ENCODE measurements around the gene GFY. TPM values are rescaled to one million over a fixed set of nuclear protein-coding genes. Genes with fewer than 3 reads are reported as not detected.

GFY gene
- total and polyA plus RNA-seq, 9 of the 15 experiments (the other 6 are each of a cell fraction or from before 2014, with no cell fraction given) = 0.06 to 0.40 (median 0.19) TPM; not detected in 3

DNA sequence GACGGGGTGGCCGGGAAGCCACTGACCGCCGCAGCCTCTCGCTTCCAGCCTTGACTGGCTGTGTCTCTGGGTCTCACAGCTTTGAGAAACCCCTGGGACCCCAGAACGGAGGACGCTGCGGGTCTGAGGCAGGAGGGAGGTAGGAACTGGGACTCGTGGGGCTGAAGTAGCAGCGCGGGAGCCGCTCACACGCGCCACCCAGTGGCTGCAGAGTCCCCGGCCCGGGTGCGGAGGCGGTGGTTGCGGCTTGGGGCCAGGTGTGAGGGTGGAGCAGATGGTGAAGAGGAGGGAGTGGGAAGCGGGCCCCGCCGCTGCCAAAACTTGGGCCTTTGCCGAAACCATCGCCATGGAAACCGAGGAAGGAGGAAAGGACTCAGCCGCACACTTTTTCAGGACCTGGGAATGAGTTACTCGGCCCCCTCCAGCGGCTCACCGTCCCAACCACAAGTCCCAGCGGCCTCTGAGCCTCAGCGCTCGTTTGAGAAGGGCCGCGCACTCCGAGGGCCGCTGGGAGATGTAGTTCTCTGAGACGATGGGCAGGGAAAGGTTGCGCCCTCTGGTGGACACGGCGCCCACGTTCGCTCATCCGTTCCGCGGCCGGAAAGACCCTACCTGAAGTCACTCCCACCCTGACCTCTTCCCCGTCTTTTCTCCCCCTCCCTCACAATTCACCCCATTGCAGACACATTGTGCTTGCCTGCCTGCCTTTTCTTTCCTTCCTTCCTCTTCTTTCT is 18.3 kb downstream of the GFY start (continued):
- TF ChIP-seq, protein P1, sequence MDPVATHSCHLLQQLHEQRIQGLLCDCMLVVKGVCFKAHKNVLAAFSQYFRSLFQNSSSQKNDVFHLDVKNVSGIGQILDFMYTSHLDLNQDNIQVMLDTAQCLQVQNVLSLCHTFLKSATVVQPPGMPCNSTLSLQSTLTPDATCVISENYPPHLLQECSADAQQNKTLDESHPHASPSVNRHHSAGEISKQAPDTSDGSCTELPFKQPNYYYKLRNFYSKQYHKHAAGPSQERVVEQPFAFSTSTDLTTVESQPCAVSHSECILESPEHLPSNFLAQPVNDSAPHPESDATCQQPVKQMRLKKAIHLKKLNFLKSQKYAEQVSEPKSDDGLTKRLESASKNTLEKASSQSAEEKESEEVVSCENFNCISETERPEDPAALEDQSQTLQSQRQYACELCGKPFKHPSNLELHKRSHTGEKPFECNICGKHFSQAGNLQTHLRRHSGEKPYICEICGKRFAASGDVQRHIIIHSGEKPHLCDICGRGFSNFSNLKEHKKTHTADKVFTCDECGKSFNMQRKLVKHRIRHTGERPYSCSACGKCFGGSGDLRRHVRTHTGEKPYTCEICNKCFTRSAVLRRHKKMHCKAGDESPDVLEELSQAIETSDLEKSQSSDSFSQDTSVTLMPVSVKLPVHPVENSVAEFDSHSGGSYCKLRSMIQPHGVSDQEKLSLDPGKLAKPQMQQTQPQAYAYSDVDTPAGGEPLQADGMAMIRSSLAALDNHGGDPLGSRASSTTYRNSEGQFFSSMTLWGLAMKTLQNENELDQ (CRISPR knock-in tag; IDR thresholded peaks at IDR 0.05; ENCODE audit: borderline replicate concordance) = no peak
- TF ChIP-seq, protein P2, sequence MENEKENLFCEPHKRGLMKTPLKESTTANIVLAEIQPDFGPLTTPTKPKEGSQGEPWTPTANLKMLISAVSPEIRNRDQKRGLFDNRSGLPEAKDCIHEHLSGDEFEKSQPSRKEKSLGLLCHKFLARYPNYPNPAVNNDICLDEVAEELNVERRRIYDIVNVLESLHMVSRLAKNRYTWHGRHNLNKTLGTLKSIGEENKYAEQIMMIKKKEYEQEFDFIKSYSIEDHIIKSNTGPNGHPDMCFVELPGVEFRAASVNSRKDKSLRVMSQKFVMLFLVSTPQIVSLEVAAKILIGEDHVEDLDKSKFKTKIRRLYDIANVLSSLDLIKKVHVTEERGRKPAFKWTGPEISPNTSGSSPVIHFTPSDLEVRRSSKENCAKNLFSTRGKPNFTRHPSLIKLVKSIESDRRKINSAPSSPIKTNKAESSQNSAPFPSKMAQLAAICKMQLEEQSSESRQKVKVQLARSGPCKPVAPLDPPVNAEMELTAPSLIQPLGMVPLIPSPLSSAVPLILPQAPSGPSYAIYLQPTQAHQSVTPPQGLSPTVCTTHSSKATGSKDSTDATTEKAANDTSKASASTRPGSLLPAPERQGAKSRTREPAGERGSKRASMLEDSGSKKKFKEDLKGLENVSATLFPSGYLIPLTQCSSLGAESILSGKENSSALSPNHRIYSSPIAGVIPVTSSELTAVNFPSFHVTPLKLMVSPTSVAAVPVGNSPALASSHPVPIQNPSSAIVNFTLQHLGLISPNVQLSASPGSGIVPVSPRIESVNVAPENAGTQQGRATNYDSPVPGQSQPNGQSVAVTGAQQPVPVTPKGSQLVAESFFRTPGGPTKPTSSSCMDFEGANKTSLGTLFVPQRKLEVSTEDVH (IDR thresholded peaks at IDR 0.05; ENCODE audit: low read depth, partially characterized antibody) = peak; percentile 55
- TF ChIP-seq HCFC1 (IDR thresholded peaks at IDR 0.05; ENCODE audit: low read depth, low read length) = peak; percentile 99
- no peak for TF ChIP-seq MCM5 (IDR thresholded peaks at IDR 0.05; ENCODE audit: low read depth)
- TF ChIP-seq, protein P3, sequence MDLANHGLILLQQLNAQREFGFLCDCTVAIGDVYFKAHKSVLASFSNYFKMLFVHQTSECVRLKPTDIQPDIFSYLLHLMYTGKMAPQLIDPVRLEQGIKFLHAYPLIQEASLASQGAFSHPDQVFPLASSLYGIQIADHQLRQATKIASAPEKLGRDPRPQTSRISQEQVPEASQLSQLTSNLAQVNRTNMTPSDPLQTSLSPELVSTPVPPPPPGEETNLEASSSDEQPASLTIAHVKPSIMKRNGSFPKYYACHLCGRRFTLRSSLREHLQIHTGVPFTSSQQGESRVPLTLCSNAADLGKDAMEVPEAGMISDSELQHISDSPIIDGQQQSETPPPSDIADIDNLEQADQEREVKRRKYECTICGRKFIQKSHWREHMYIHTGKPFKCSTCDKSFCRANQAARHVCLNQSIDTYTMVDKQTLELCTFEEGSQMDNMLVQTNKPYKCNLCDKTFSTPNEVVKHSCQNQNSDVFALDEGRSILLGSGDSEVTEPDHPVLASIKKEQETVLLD (IDR thresholded peaks at IDR 0.05) = peak; percentile 56
- TF ChIP-seq, protein P4, sequence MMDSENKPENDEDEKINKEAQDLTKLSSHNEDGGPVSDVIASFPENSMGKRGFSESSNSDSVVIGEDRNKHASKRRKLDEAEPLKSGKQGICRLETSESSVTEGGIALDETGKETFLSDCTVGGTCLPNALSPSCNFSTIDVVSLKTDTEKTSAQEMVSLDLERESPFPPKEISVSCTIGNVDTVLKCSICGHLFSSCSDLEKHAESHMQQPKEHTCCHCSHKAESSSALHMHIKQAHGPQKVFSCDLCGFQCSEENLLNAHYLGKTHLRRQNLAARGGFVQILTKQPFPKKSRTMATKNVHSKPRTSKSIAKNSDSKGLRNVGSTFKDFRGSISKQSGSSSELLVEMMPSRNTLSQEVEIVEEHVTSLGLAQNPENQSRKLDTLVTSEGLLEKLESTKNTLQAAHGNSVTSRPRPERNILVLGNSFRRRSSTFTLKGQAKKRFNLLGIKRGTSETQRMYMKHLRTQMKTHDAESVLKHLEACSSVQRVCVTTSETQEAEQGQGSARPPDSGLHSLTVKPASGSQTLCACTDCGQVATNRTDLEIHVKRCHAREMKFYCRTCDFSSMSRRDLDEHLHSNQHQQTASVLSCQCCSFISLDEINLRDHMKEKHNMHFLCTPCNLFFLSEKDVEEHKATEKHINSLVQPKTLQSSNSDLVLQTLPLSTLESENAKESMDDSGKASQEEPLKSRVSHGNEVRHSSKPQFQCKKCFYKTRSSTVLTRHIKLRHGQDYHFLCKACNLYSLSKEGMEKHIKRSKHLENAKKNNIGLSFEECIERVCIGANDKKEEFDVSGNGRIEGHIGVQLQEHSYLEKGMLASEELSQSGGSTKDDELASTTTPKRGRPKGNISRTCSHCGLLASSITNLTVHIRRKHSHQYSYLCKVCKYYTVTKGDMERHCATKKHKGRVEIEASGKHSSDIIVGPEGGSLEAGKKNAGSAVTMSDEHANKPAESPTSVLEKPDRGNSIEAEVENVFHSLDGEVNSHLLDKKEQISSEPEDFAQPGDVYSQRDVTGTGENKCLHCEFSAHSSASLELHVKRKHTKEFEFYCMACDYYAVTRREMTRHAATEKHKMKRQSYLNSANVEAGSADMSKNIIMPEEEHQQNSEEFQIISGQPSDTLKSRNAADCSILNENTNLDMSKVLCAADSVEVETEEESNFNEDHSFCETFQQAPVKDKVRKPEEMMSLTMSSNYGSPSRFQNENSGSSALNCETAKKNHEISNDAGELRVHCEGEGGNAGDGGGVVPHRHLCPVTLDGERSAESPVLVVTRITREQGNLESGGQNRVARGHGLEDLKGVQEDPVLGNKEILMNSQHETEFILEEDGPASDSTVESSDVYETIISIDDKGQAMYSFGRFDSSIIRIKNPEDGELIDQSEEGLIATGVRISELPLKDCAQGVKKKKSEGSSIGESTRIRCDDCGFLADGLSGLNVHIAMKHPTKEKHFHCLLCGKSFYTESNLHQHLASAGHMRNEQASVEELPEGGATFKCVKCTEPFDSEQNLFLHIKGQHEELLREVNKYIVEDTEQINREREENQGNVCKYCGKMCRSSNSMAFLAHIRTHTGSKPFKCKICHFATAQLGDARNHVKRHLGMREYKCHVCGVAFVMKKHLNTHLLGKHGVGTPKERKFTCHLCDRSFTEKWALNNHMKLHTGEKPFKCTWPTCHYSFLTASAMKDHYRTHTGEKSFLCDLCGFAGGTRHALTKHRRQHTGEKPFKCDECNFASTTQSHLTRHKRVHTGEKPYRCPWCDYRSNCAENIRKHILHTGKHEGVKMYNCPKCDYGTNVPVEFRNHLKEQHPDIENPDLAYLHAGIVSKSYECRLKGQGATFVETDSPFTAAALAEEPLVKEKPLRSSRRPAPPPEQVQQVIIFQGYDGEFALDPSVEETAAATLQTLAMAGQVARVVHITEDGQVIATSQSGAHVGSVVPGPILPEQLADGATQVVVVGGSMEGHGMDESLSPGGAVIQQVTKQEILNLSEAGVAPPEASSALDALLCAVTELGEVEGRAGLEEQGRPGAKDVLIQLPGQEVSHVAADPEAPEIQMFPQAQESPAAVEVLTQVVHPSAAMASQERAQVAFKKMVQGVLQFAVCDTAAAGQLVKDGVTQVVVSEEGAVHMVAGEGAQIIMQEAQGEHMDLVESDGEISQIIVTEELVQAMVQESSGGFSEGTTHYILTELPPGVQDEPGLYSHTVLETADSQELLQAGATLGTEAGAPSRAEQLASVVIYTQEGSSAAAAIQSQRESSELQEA (IDR thresholded peaks at IDR 0.05; ENCODE audit: low read depth) = no peak
- TF ChIP-seq GATAD2B (IDR thresholded peaks at IDR 0.05; ENCODE audit: borderline replicate concordance) = no peak; the same call in 1 of the 2 replicates
- TF ChIP-seq ZNF41 (CRISPR knock-in tag; conservative IDR thresholded peaks at IDR 0.05) = peak; percentile 22; the same call in 1 of the 2 replicates
- no peak for TF ChIP-seq DNMT1 (IDR thresholded peaks at IDR 0.05)
- peak; percentile 36 for TF ChIP-seq CBFA2T2 (conservative IDR thresholded peaks at IDR 0.05)
- TF ChIP-seq BRD9 (IDR thresholded peaks at IDR 0.05; ENCODE audit: low read depth, partially characterized antibody) = peak; percentile 87
- peak; percentile 55 for TF ChIP-seq KDM5B (IDR thresholded peaks at IDR 0.05; ENCODE audit: insufficient replicate concordance, low read depth, low read length)
- no peak for TF ChIP-seq CSDE1 (IDR thresholded peaks at IDR 0.05)
